Stimulated activated CD8-positive, alpha-beta memory T cell treated with anti-CD3 and anti-CD28 coated beads, Interleukin-4, amount 100 ng/mL, for 48 hours (primary cell): ENCODE data around the gene RASA1.
"Not testable (repeated sequence)": the region's sequence is repeated elsewhere in the genome, so short reads cannot be mapped to it uniquely, and the experiment has no call there.

Experiments
- DNase-seq: peaks from one replicate; pipeline ENCODE4 v3.0.0-alpha.2; 2020

The RASA1 gene

GRCh38 chr5:87287266-87287665, 19.6 kb downstream of the RASA1 start:
- not testable (repeated sequence) for DNase-seq

GRCh38 chr5:87298692-87299362, 31.1 kb downstream of the RASA1 start:
- no peak for DNase-seq

GRCh38 chr5:87300176-87300575, 32.5 kb downstream of the RASA1 start:
- DNase-seq = no peak

- peak; percentile 58 for DNase-seq
These were observed 33.1 kb downstream of the RASA1 start for GRCh38 chr5:87300744-87301143.

GRCh38 chr5:87302061-87302460, 34.4 kb downstream of the RASA1 start:
- no peak for DNase-seq

GRCh38 chr5:87303324-87303723, 35.6 kb downstream of the RASA1 start:
- DNase-seq = no peak

GRCh38 chr5:87306090-87306489, 38.4 kb downstream of the RASA1 start:
- DNase-seq = not testable (repeated sequence)

- no peak for DNase-seq
These were observed 40.2 kb downstream of the RASA1 start for GRCh38 chr5:87307796-87308423.

- no peak for DNase-seq
These were observed 44.0 kb downstream of the RASA1 start for GRCh38 chr5:87311405-87312279.

- DNase-seq = no peak
These were observed 45.5 kb downstream of the RASA1 start for GRCh38 chr5:87313216-87313615.

- DNase-seq = no peak
These were observed 51.8 kb downstream of the RASA1 start for GRCh38 chr5:87319469-87319868.

- no peak for DNase-seq
These were observed 53.9 kb downstream of the RASA1 start for GRCh38 chr5:87321605-87322004.

- DNase-seq = no peak
These were observed 54.7 kb downstream of the RASA1 start for GRCh38 chr5:87322381-87322780.

- DNase-seq = no peak
These were observed 60.3 kb downstream of the RASA1 start for GRCh38 chr5:87327998-87328397.

GRCh38 chr5:87329114-87329513, 61.4 kb downstream of the RASA1 start:
- no peak for DNase-seq

GRCh38 chr5:87339986-87340385, 72.3 kb downstream of the RASA1 start:
- DNase-seq = no peak

GRCh38 chr5:87340716-87341115, 73.0 kb downstream of the RASA1 start:
- DNase-seq = no peak

- DNase-seq = no peak
These were observed 79.6 kb downstream of the RASA1 start for GRCh38 chr5:87347272-87347671.

GRCh38 chr5:87347841-87348240, 80.2 kb downstream of the RASA1 start:
- no peak for DNase-seq

- no peak for DNase-seq
These were observed 86.8 kb downstream of the RASA1 start for GRCh38 chr5:87354496-87354895.

GRCh38 chr5:87359106-87359505, 91.4 kb downstream of the RASA1 start:
- DNase-seq = no peak

- no peak for DNase-seq
These were observed 92.4 kb downstream of the RASA1 start for GRCh38 chr5:87360132-87360531.

GRCh38 chr5:87361031-87361445, 93.4 kb downstream of the RASA1 start:
- DNase-seq = no peak
